Measurements from ENCODE around the gene PLSCR1.
"Not testable (repeated sequence)": the region's sequence is repeated elsewhere in the genome, so short reads cannot be mapped to it uniquely, and the experiment has no call there.

Gene PLSCR1

DNA sequence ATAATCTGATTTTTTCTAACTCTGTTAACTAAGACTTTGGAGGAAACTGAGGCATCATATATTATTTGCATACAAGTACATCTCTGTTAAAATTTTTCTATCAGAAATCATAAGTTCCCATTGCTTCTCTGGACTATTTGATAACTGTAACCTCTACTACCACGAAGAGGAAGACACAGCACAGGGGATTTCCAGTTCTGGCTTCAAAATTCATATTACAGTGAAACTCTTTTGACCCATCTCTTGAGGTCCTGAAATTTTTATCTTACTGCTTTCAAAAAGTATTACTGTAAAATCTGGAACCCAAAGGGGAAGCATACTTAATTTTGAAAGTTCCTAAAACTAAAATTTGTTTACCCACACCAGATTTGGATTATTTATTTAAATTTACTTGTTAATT, 4.2 kb downstream of the PLSCR1 start:
- Histone ChIP-seq H3K9me3 (ENCODE audit: control insufficient read depth in 1 of 2, low read length in 2 of 2) (no peaks in the 10 kb centered on the region), H3K36me3 (ENCODE audit: control insufficient read depth in 1 of 2, insufficient read depth in 2 of 2, low read length in 2 of 2) (no peaks in the 10 kb centered on the region), H3K27me3 (ENCODE audit: control insufficient read depth in 1 of 2, insufficient read depth in 2 of 2, low read length in 2 of 2) (no peaks in the 10 kb centered on the region), H3K9ac (ENCODE audit: low read depth in 1 of 2, low read length in 2 of 2) (no peak overlapping the region), H3K4me3 (ENCODE audit: low read depth in 1 of 2, low read length in 2 of 2) (no peak overlapping the region), H3K27ac (ENCODE audit: low read depth, low read length) (no peak overlapping the region), H3K4me1 (ENCODE audit: control insufficient read depth in 1 of 2, insufficient read depth in 2 of 2, low read length in 2 of 2) (peaks cover 29 to 42% of the 10 kb centered on the region in 2 donors)

DNA sequence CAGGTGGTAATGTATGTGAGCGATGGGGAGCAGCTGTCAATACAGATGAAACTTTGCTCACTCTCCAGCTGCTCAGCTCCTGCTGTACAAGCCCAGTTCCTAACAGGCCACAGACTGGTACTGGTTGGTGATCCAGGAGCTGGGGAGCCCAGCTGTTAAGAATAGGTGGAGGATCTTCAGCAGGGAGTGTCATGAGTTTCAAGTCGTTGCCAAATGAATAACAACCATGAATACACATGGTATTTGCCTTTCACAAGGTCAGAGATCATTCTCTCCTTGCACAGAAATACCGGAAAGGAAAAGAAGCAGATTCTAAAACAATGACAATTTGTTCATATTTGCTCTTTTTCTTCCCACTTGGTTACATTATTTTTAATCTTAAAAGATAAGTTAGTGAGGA, 5.1 kb downstream of the PLSCR1 start:
- Histone ChIP-seq H3K4me1 (ENCODE audit: control insufficient read depth in 1 of 2, insufficient read depth in 2 of 2, low read length in 2 of 2) (peaks cover 29 to 42% of the 10 kb centered on the region in 2 donors), H3K27ac (ENCODE audit: low read depth, low read length) (no peak overlapping the region)

DNA sequence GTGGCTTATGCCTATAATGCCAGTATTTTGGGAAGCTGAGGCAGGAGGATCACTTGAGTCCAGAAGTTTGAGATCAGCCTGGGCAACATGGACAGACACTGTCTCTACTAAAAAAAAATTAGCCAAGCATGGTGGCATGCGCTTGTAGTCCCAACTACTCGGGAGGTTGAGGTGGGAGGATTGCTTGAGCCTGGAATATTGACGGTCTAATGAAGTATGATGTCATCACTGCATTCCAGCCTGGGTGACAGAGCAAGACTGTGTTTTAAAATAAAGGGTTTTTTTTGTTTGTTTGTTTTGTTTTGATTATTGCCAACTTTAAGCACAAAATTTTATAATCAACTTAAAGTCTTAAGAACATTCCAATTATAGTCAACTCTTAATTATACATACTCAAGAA, 6.8 kb downstream of the PLSCR1 start:
- H3K27me3 ChIP-seq (ENCODE audit: control insufficient read depth in 1 of 2, insufficient read depth in 2 of 2, low read length in 2 of 2), result no peaks in the 10 kb centered on the region
- no peak overlapping the region for H3K4me3 ChIP-seq (ENCODE audit: low read depth in 1 of 2, low read length in 2 of 2)
- H3K9ac ChIP-seq (ENCODE audit: low read depth in 1 of 2, low read length in 2 of 2), result no peak overlapping the region
- H3K27ac ChIP-seq (ENCODE audit: low read depth, low read length), result no peak overlapping the region
- H3K4me1 ChIP-seq (ENCODE audit: control insufficient read depth in 1 of 2, insufficient read depth in 2 of 2, low read length in 2 of 2), result peaks cover 29 to 42% of the 10 kb centered on the region in 2 donors
- H3K9me3 ChIP-seq (ENCODE audit: control insufficient read depth in 1 of 2, low read length in 2 of 2), result no peaks in the 10 kb centered on the region
- peaks cover 0 to under 1% of the 10 kb centered on the region in 2 donors for H3K36me3 ChIP-seq (ENCODE audit: control insufficient read depth in 1 of 2, insufficient read depth in 2 of 2, low read length in 2 of 2)

More for the DNA sequence above, 5.1 kb downstream of the PLSCR1 start:
- no peaks in the 10 kb centered on the region for H3K9me3 ChIP-seq (ENCODE audit: control insufficient read depth in 1 of 2, low read length in 2 of 2)
- H3K4me3 ChIP-seq (ENCODE audit: low read depth in 1 of 2, low read length in 2 of 2), result no peak overlapping the region
- no peak overlapping the region for H3K9ac ChIP-seq (ENCODE audit: low read depth in 1 of 2, low read length in 2 of 2)
- H3K36me3 ChIP-seq (ENCODE audit: control insufficient read depth in 1 of 2, insufficient read depth in 2 of 2, low read length in 2 of 2), result no peaks in the 10 kb centered on the region
- H3K27me3 ChIP-seq (ENCODE audit: control insufficient read depth in 1 of 2, insufficient read depth in 2 of 2, low read length in 2 of 2), result no peaks in the 10 kb centered on the region

DNA sequence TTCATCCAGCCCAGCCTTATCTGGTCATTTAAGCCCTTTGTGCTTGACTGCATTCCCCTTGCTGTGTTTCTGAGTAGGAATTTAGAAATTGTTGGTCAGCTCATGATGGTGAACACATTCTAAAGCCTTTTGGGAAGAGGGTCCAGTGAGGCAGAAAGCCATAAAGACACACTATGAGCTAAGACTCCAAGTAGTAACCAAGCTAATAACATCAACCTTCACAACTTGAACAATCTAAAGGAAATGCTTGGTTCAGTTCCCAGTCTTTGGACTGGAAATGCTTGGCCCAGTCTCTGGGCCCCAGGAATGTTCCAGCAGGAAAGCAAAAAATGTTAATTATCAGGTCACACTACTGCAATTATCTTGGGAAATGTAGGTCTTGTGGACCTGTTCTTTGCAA, 7.7 kb downstream of the PLSCR1 start:
- Histone ChIP-seq H3K9ac (ENCODE audit: low read depth in 1 of 2, low read length in 2 of 2) (no peak overlapping the region), H3K36me3 (ENCODE audit: control insufficient read depth in 1 of 2, insufficient read depth in 2 of 2, low read length in 2 of 2) (peaks cover 4 to 5% of the 10 kb centered on the region in 2 donors), H3K9me3 (ENCODE audit: control insufficient read depth in 1 of 2, low read length in 2 of 2) (no peaks in the 10 kb centered on the region), H3K27ac (ENCODE audit: low read depth, low read length) (no peak overlapping the region), H3K4me3 (ENCODE audit: low read depth in 1 of 2, low read length in 2 of 2) (no peak overlapping the region), H3K4me1 (ENCODE audit: control insufficient read depth in 1 of 2, insufficient read depth in 2 of 2, low read length in 2 of 2) (peaks cover 20 to 35% of the 10 kb centered on the region in 2 donors), H3K27me3 (ENCODE audit: control insufficient read depth in 1 of 2, insufficient read depth in 2 of 2, low read length in 2 of 2) (no peaks in the 10 kb centered on the region)

DNA sequence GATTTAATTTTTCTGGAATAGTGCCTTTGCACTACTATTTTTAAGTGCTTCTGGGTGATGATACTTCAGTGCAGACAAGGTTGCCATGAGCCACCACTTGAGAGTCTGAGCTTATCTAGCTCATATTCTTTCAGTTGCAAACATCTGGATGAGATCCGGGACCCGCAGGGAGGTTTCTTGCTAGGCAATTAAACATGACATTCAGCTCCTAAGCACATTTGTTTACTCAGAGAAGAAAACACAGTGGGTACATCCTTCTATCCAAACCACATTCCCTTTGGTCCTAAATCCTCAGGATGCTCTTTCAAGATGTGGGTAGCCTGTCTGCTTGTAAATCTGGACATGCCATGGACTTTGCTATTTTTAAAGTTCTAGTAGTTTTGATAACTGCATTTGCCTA, 12.0 kb downstream of the PLSCR1 start:
- Histone ChIP-seq H3K9me3 (ENCODE audit: control insufficient read depth in 1 of 2, low read length in 2 of 2) (no peaks in the 10 kb centered on the region), H3K9ac (ENCODE audit: low read depth in 1 of 2, low read length in 2 of 2) (no peak overlapping the region), H3K4me1 (ENCODE audit: control insufficient read depth in 1 of 2, insufficient read depth in 2 of 2, low read length in 2 of 2) (peaks cover 8 to 16% of the 10 kb centered on the region in 2 donors), H3K36me3 (ENCODE audit: control insufficient read depth in 1 of 2, insufficient read depth in 2 of 2, low read length in 2 of 2) (peaks cover 4 to 17% of the 10 kb centered on the region in 2 donors), H3K27me3 (ENCODE audit: control insufficient read depth in 1 of 2, insufficient read depth in 2 of 2, low read length in 2 of 2) (no peaks in the 10 kb centered on the region), H3K4me3 (ENCODE audit: low read depth in 1 of 2, low read length in 2 of 2) (no peak overlapping the region), H3K27ac (ENCODE audit: low read depth, low read length) (no peak overlapping the region)

DNA sequence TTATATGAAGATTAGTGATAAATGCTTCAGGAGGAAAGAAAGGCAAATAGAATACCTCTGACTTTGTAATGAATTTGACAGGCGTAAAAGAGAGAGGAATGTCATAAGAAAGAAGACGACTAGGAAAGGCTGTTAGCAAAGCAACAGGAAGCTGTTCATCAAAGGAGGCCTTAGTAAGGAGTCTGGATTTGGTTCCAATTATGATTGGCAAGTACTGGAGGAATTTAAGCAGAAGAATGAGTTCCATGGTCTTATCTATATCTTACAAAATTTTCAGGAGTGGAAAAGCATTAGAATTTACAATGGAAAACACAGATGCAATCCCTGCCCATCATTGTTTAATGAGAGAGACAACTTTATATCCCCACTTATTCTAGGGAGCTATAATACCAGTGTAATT, 13.8 kb downstream of the PLSCR1 start:
- no peak overlapping the region for H3K4me3 ChIP-seq (ENCODE audit: low read depth in 1 of 2, low read length in 2 of 2)
- H3K9ac ChIP-seq (ENCODE audit: low read depth in 1 of 2, low read length in 2 of 2), result no peak overlapping the region
- no peaks in the 10 kb centered on the region for H3K9me3 ChIP-seq (ENCODE audit: control insufficient read depth in 1 of 2, low read length in 2 of 2)
- no peaks in the 10 kb centered on the region for H3K27me3 ChIP-seq (ENCODE audit: control insufficient read depth in 1 of 2, insufficient read depth in 2 of 2, low read length in 2 of 2)
- peaks cover 4 to 24% of the 10 kb centered on the region in 2 donors for H3K36me3 ChIP-seq (ENCODE audit: control insufficient read depth in 1 of 2, insufficient read depth in 2 of 2, low read length in 2 of 2)
- H3K27ac ChIP-seq (ENCODE audit: low read depth, low read length), result no peak overlapping the region
- H3K4me1 ChIP-seq (ENCODE audit: control insufficient read depth in 1 of 2, insufficient read depth in 2 of 2, low read length in 2 of 2), result peaks cover 5 to 8% of the 10 kb centered on the region in 2 donors

DNA sequence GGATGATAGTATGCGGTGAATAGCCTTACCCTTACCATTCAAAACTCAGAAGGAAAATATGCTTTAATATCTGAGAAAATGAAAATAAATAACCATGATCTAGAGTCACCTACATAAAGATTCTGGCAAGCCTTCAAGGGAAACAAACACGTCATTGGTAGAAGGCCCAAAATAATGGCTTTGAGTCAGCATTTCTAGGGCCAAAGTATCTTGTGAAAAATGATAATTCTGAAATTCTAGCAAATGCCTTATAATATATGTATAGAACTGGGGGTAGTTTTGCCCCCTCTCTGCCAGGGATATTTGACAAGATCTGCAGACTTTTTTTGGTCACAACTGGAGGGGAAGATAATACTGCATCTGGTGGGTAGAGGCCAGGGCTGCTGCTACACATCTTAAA, 15.4 kb downstream of the PLSCR1 start:
- no peaks in the 10 kb centered on the region for H3K9me3 ChIP-seq (ENCODE audit: control insufficient read depth in 1 of 2, low read length in 2 of 2)
- no peak overlapping the region for H3K9ac ChIP-seq (ENCODE audit: low read depth in 1 of 2, low read length in 2 of 2)
- peaks cover 4 to 29% of the 10 kb centered on the region in 2 donors for H3K36me3 ChIP-seq (ENCODE audit: control insufficient read depth in 1 of 2, insufficient read depth in 2 of 2, low read length in 2 of 2)
- H3K4me3 ChIP-seq (ENCODE audit: low read depth in 1 of 2, low read length in 2 of 2), result no peak overlapping the region
- H3K4me1 ChIP-seq (ENCODE audit: control insufficient read depth in 1 of 2, insufficient read depth in 2 of 2, low read length in 2 of 2), result peaks cover 5 to 8% of the 10 kb centered on the region in 2 donors
- no peaks in the 10 kb centered on the region for H3K27me3 ChIP-seq (ENCODE audit: control insufficient read depth in 1 of 2, insufficient read depth in 2 of 2, low read length in 2 of 2)
- no peak overlapping the region for H3K27ac ChIP-seq (ENCODE audit: low read depth, low read length)

DNA sequence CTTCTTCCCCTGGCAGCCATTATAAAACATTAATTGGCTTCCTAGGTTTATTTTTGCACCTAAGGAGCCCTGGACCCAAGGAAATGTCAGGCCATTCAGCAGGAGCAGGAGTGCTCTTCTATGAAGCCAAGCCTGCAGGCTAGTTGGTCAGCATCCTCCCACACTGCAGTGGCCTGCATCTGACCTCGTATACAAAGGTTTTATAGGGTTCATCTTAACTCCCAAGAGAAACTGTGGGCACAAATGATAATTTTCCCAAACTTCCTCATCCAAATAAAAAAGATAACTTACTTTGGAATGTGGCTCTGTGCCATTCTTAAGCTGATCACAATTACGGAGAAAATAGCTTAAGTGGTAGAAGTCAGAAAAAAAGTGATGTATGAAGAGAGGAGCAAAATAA, 19.4 kb downstream of the PLSCR1 start:
- Histone ChIP-seq H3K36me3 (ENCODE audit: control insufficient read depth in 1 of 2, insufficient read depth in 2 of 2, low read length in 2 of 2) (peaks cover 0 to 38% of the 10 kb centered on the region in 2 donors), H3K9ac (ENCODE audit: low read depth in 1 of 2, low read length in 2 of 2) (no peak overlapping the region), H3K4me1 (ENCODE audit: control insufficient read depth in 1 of 2, insufficient read depth in 2 of 2, low read length in 2 of 2) (peaks cover 0 to 5% of the 10 kb centered on the region in 2 donors), H3K4me3 (ENCODE audit: low read depth in 1 of 2, low read length in 2 of 2) (no peak overlapping the region), H3K27ac (ENCODE audit: low read depth, low read length) (no peak overlapping the region), H3K9me3 (ENCODE audit: control insufficient read depth in 1 of 2, low read length in 2 of 2) (no peaks in the 10 kb centered on the region), H3K27me3 (ENCODE audit: control insufficient read depth in 1 of 2, insufficient read depth in 2 of 2, low read length in 2 of 2) (no peaks in the 10 kb centered on the region)

DNA sequence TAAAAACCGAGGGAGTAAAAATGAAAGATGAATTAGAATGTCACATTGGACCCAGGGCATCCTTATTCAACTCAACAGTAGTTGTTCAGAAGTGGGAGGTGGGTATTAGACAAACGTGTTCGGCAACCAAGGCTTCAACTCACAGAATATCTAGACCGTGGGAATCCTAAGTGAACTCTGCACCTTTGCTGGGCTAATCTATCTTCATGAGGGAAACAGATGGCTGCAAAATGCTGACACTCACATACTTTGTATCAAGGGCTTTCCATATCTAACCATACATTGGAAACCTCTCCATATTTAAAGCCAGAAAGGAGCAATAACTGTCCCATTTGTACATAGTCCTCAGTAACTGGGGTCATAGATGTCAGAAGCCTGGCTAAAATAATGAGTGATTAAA, 20.9 kb downstream of the PLSCR1 start:
- Histone ChIP-seq H3K4me3 (ENCODE audit: low read depth in 1 of 2, low read length in 2 of 2) (no peak overlapping the region), H3K27me3 (ENCODE audit: control insufficient read depth in 1 of 2, insufficient read depth in 2 of 2, low read length in 2 of 2) (no peaks in the 10 kb centered on the region), H3K36me3 (ENCODE audit: control insufficient read depth in 1 of 2, insufficient read depth in 2 of 2, low read length in 2 of 2) (peaks cover 0 to 34% of the 10 kb centered on the region in 2 donors), H3K9ac (ENCODE audit: low read depth in 1 of 2, low read length in 2 of 2) (no peak overlapping the region), H3K27ac (ENCODE audit: low read depth, low read length) (no peak overlapping the region), H3K9me3 (ENCODE audit: control insufficient read depth in 1 of 2, low read length in 2 of 2) (no peaks in the 10 kb centered on the region), H3K4me1 (ENCODE audit: control insufficient read depth in 1 of 2, insufficient read depth in 2 of 2, low read length in 2 of 2) (peaks cover 0 to 5% of the 10 kb centered on the region in 2 donors)

DNA sequence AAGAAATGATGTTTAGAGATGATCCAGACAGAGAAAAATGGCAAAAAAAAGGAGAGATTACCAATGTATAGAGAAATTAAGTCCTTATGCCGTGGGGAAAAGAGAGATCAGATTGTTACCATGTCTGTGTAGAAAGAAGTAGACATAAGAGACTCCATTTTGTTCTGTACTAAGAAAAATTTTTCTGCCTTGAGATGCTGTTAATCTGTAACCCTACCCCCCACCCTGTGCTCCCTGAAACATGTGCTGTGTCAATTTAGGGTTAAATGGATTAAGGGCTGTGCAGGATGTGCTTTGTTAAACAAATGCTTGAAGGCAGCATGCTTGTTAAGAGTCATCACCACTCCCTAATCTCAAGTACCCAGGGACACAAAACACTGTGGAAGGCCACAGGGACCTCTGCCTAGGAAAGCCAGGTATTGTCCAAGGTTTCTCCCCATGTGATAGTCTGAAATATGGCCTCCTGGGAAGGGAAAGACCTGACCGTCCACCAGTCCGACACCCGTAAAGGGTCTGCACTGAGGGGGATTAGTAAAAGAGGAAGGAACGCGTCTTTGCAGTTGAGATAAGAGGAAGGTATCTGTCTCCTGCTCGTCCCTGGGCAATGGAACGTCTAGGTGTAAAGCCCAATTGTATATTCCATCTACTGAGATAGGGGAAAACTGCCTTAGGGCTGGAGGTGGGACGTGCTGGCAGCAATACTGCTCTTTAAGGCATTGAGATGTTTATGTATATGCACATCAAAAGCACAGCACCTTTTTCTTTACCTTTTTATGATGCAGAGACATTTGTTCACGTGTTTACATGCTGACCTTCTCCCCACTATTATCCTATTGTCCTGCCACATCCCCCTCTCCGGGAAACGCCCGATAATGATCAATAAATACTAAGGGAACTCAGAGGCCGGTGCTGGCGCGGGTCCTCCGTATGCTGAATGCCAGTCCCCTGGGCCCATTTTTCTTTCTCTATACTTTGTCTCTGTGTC, 21.9 kb downstream of the PLSCR1 start:
- peaks cover 3 to 30% of the 10 kb centered on the region in 2 donors for H3K36me3 ChIP-seq (ENCODE audit: control insufficient read depth in 1 of 2, insufficient read depth in 2 of 2, low read length in 2 of 2)
- peaks cover 0 to 15% of the 10 kb centered on the region in 2 donors for H3K4me1 ChIP-seq (ENCODE audit: control insufficient read depth in 1 of 2, insufficient read depth in 2 of 2, low read length in 2 of 2)
- not testable (repeated sequence) for H3K27me3 ChIP-seq (ENCODE audit: control insufficient read depth in 1 of 2, insufficient read depth in 2 of 2, low read length in 2 of 2); H3K9me3 ChIP-seq (ENCODE audit: control insufficient read depth in 1 of 2, low read length in 2 of 2); H3K27ac ChIP-seq (ENCODE audit: low read depth, low read length); H3K4me3 ChIP-seq (ENCODE audit: low read depth in 1 of 2, low read length in 2 of 2); H3K9ac ChIP-seq (ENCODE audit: low read depth in 1 of 2, low read length in 2 of 2)

All from duodenal mucosa (tissue), 2 donors.